ENCODE data around the gene MORC3. TPM values are rescaled to one million over a fixed set of nuclear protein-coding genes. Genes with fewer than 3 reads are reported as not detected.

Gene MORC3
- 5.7 to 9.5 TPM (median 6.7 TPM) in 5 replicates for total RNA-seq (2022; extraction: Qiagen RNA extraction)

GRCh38 chr21:36319767-36320420 is at the start of gene MORC3:
Gene MORC3, plus strand, starts transcription at chr21:36320197. Its CDS starts 68 bp downstream, at chr21:36320265.

GRCh38 chr21:36385233-36386030 is 65.4 kb downstream of the MORC3 start, which contains the start of gene CHAF1B:
Gene CHAF1B, plus strand, starts transcription at chr21:36385392. Its CDS starts 745 bp downstream, at chr21:36386137.

Other genes starting within 250 kb of the MORC3 start
- gene CBR3, start 185.1 kb upstream of the MORC3 start, total RNA-seq (2022; extraction: Qiagen RNA extraction) = 8.4 to 12.4 TPM (median 11.1 TPM) in 5 replicates
- gene DOP1B, start 163.4 kb upstream of the MORC3 start, total RNA-seq (2022; extraction: Qiagen RNA extraction) = 2.6 to 5.2 TPM (median 3.9 TPM) in 5 replicates
- gene CHAF1B, start 65.2 kb downstream of the MORC3 start, total RNA-seq (2022; extraction: Qiagen RNA extraction) = 10.9 to 12.7 TPM (median 12.1 TPM) in 5 replicates
- gene CLDN14, start 159.9 kb downstream of the MORC3 start, total RNA-seq (2022; extraction: Qiagen RNA extraction) = not detected in 5 replicates

All from A549 treated with Hydrocortisone at 1 μM for 4 hours (cell line).